Activated T-helper 17 cell treated with anti-CD3 and anti-CD28 coated beads, Interleukin-2, amount 50 U/mL, for 72 hours (primary cell): ENCODE measurements around the gene NDUFS2. TPM values are rescaled to one million over a fixed set of nuclear protein-coding genes. Genes with fewer than 3 reads are reported as not detected.

Source experiments
- ATAC-seq: fragments of 150-1000 bp; cut with Tn5 transposase; replicated peaks from 2 replicates; pipeline ENCODE4 v1.10.0; 2021; ENCODE audit warnings: mild to moderate bottlenecking, moderate library complexity
- H3K27ac Mint-ChIP-seq: one replicate; pipeline ENCODE4 v1.8.0; 2022; ENCODE audit warnings: mixed read lengths
- H3K27me3 Mint-ChIP-seq: one replicate; pipeline ENCODE4 v1.8.0; 2022; ENCODE audit warnings: mixed read lengths
- H3K36me3 Mint-ChIP-seq: one replicate; pipeline ENCODE4 v1.8.0; 2022; ENCODE audit warnings: low read depth, mild to moderate bottlenecking, mixed read lengths
- H3K4me1 Mint-ChIP-seq: one replicate; pipeline ENCODE4 v1.8.0; 2022; ENCODE audit warnings: mixed read lengths
- H3K4me3 Mint-ChIP-seq: one replicate; pipeline ENCODE4 v1.8.0; 2022; ENCODE audit warnings: mild to moderate bottlenecking, mixed read lengths
- H3K9me3 Mint-ChIP-seq: one replicate; pipeline ENCODE4 v1.8.0; 2022; ENCODE audit warnings: mixed read lengths
- total RNA-seq, 2 donors: library from RNA; stranded (reverse); gene quantifications; one replicate each; pipeline ENCODE4 v1.2.3, GENCODE V29; 2022

Gene NDUFS2
- total RNA-seq, 2 donors from 2014 or later = 96.5 to 102 TPM

DNA sequence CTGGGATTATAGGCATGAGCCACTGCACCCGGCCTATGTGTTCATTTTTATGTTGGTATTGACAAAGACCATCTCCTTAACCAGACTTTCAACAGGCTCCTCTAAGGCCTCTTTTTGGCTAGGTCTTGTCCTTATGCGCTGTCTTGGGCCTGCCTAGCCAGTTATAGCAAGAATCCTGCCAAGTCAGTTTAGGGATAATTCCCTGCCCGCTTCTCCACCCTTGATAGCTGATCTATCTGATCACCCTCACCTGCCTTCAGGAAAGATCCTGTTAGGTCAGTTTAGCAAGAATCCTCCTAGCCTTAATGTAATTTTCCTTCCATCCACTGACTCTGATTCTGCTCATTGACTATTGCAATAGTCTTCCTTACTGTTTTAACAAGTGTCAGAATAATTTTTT, 22.5 kb upstream of the NDUFS2 start:
- no peak for ATAC-seq
- peaks cover 49% of the 10 kb centered on the region for H3K4me1 Mint-ChIP-seq
- peak overlapping the region; percentile 98 for H3K27ac Mint-ChIP-seq
- peak overlapping the region; percentile 44 for H3K4me3 Mint-ChIP-seq
- H3K27me3 Mint-ChIP-seq = no peaks in the 10 kb centered on the region
- no peaks in the 10 kb centered on the region for H3K9me3 Mint-ChIP-seq
- peaks cover 24% of the 10 kb centered on the region for H3K36me3 Mint-ChIP-seq

GRCh38 chr1:161180639-161181038, 21.5 kb upstream of the NDUFS2 start:
- Mint-ChIP-seq H3K9me3 (no peaks in the 10 kb centered on the region), H3K27me3 (no peaks in the 10 kb centered on the region), H3K4me3 (peak overlapping the region; percentile 44), H3K27ac (peak overlapping the region; percentile 98), H3K36me3 (peaks cover 15% of the 10 kb centered on the region), H3K4me1 (peaks cover 48% of the 10 kb centered on the region)
- no peak for ATAC-seq

- H3K36me3 Mint-ChIP-seq = peaks cover 3% of the 10 kb centered on the region
- H3K9me3 Mint-ChIP-seq = no peaks in the 10 kb centered on the region
- peak; percentile 82 for ATAC-seq
- H3K27ac Mint-ChIP-seq = peak overlapping the region; percentile 98
- H3K27me3 Mint-ChIP-seq = no peaks in the 10 kb centered on the region
- H3K4me3 Mint-ChIP-seq = peak overlapping the region; percentile 69
- peaks cover 50% of the 10 kb centered on the region for H3K4me1 Mint-ChIP-seq
Measured at GRCh38 chr1:161182214-161182613, 20.0 kb upstream of the NDUFS2 start.

DNA sequence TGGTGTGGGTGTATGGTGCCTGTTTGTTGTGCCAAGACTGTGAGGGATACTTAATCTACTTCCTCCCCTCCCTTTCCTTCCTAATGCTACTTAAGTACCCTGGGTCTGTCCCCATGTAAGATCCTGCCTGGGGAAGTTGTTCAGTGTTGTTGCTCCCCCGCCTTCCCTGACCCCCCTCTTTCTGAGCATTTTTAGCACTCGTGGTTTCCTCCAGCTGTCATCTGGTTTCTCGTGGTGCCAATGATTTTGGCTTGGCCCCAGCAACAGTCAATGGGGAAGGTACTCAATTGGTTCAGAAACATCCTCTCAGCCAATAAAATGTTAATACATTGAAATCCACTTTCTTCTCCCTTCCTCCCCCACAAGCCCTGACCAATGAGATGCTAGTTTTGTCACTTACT, 16.9 kb upstream of the NDUFS2 start:
- peak; percentile 71 for ATAC-seq
- Mint-ChIP-seq H3K27me3 (no peaks in the 10 kb centered on the region), H3K4me3 (peak overlapping the region; percentile 69), H3K9me3 (no peaks in the 10 kb centered on the region), H3K27ac (peak overlapping the region; percentile 85), H3K36me3 (no peaks in the 10 kb centered on the region), H3K4me1 (peaks cover 62% of the 10 kb centered on the region)

GRCh38 chr1:161185732-161186311, 16.3 kb upstream of the NDUFS2 start:
- no peaks in the 10 kb centered on the region for H3K36me3 Mint-ChIP-seq
- ATAC-seq = no peak
- H3K9me3 Mint-ChIP-seq = no peaks in the 10 kb centered on the region
- peak overlapping the region; percentile 69 for H3K4me3 Mint-ChIP-seq
- no peaks in the 10 kb centered on the region for H3K27me3 Mint-ChIP-seq
- H3K4me1 Mint-ChIP-seq = peaks cover 57% of the 10 kb centered on the region
- peak overlapping the region; percentile 85 for H3K27ac Mint-ChIP-seq

DNA sequence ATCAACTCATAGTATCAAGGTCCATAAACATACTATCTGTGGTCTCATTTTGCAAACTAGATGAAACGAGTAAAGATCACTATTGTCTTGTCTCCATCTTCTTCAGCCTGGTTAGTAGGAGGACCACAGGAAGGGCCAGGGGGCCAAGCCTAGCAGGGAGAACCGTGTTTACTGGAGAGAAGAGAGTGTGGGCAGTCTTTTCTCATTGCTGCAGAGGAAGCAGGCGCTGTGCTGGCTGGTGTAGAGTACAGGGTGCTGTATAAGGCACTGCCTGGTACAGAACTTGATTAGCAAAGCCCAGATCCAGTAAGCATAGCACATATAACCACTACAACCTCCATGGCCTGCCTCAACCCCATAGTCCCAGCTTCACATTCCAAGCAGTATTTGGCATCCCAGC, 14.9 kb upstream of the NDUFS2 start:
- no peaks in the 10 kb centered on the region for H3K36me3 Mint-ChIP-seq
- peak overlapping the region; percentile 85 for H3K27ac Mint-ChIP-seq
- no peaks in the 10 kb centered on the region for H3K27me3 Mint-ChIP-seq
- no peak for ATAC-seq
- peak overlapping the region; percentile 69 for H3K4me3 Mint-ChIP-seq
- H3K9me3 Mint-ChIP-seq = no peaks in the 10 kb centered on the region
- H3K4me1 Mint-ChIP-seq = peaks cover 51% of the 10 kb centered on the region

DNA sequence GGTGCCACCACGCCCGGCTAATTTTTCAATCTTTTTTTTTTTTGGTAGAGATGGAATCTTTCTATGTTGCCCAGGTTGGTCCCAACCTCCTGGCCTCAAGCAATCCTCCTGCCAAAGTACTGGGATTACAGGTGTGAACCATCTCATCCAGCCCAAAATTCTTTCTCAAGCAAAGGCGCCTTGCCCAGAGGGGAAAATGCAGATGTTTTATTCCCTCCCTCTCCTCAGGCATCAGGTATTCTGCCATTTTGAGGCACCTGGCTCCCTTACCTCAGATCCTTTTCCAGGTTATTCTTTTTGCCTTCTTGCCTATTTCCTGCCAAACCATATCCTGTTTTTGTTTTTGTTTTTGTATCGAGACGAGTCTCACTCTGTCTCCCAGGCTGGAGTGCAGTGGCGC, 13.8 kb upstream of the NDUFS2 start:
- H3K27me3 Mint-ChIP-seq = no peaks in the 10 kb centered on the region
- H3K4me3 Mint-ChIP-seq = no peak overlapping the region
- H3K9me3 Mint-ChIP-seq = no peaks in the 10 kb centered on the region
- no peaks in the 10 kb centered on the region for H3K36me3 Mint-ChIP-seq
- peak overlapping the region; percentile 28 for H3K27ac Mint-ChIP-seq
- peaks cover 48% of the 10 kb centered on the region for H3K4me1 Mint-ChIP-seq
- ATAC-seq = no peak

DNA sequence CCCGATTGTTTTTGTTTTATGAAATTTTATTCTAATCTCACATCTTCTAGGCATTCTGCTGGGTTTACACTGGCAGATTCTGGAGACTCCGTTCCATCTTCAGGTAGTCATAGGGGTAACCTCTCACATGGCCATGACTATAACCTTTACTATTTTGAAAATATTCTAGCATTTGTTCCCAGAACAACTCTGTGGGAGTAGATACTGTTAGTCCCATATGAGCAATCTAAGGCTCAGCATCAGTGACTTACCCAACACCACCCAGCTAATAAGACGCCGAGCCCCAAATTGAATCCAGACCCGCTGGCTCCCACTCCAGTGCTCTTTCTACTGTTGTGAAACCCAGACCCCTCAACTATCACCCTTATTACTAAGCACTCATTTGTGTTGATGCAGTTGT, 13.1 kb upstream of the NDUFS2 start:
- Mint-ChIP-seq H3K4me3 (no peak overlapping the region), H3K4me1 (peaks cover 45% of the 10 kb centered on the region), H3K27ac (peak overlapping the region; percentile 28), H3K36me3 (no peaks in the 10 kb centered on the region), H3K27me3 (no peaks in the 10 kb centered on the region), H3K9me3 (no peaks in the 10 kb centered on the region)
- no peak for ATAC-seq

DNA sequence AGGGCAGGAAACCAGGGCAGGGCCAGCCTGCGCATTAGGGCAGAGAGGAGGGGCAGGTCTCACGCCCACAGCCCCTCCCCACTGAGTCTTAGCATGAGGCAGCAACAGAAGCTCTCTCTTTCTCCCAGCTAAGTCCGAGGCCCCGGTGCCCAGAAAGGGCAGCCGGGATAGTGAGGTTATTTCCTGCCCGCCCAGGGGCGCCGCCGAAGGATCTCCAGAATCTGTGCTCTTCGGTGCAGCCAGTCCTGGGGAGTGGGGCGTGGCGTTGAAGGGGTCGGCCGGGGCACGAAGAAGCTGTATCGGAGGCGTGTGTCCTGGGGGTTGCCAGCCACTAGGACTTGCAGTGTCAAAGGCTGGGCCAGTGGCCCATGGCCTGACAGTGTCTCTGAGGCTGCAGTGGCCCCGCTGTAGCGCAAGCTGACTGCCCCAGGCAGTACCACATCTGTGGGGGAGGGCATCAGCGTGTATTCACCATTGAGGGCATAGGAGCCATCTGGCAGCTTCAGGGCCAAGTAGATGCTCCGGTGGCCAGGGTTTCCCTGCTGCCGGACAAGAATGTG, 11.1 kb upstream of the NDUFS2 start:
- Mint-ChIP-seq H3K27ac (peak overlapping the region; percentile 20), H3K4me3 (no peak overlapping the region), H3K36me3 (no peaks in the 10 kb centered on the region), H3K27me3 (no peaks in the 10 kb centered on the region), H3K9me3 (no peaks in the 10 kb centered on the region), H3K4me1 (peaks cover 28% of the 10 kb centered on the region)
- ATAC-seq = no peak

DNA sequence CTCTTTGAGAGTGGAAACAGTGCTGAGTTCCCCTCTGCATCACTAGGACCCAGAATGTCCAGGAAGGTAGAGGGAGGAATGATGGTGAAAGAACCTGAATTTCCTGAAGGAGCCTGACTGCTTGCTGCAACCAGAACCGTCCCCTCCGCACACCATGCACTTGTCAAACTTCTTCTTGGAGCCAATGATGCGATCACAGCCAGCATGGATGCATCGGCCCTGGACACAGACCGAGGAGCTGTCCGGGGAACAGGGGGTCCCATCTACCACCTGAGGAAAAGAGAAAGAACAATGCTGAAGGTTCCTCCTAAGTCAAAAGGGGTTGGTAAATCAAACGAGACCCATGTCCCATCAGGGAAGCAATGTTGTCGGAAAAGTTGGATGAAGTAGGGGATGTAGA, 10.2 kb upstream of the NDUFS2 start:
- Mint-ChIP-seq H3K27ac (no peak overlapping the region), H3K36me3 (no peaks in the 10 kb centered on the region), H3K4me3 (no peak overlapping the region), H3K4me1 (peaks cover 23% of the 10 kb centered on the region), H3K27me3 (no peaks in the 10 kb centered on the region), H3K9me3 (no peaks in the 10 kb centered on the region)
- ATAC-seq = no peak

- H3K27ac Mint-ChIP-seq = peak overlapping the region; percentile 34
- peak; percentile 96 for ATAC-seq
- H3K36me3 Mint-ChIP-seq = no peaks in the 10 kb centered on the region
- H3K27me3 Mint-ChIP-seq = no peaks in the 10 kb centered on the region
- peaks cover 16% of the 10 kb centered on the region for H3K4me1 Mint-ChIP-seq
- H3K9me3 Mint-ChIP-seq = no peaks in the 10 kb centered on the region
- no peak overlapping the region for H3K4me3 Mint-ChIP-seq
Measured at GRCh38 chr1:161192476-161193465, 9.4 kb upstream of the NDUFS2 start.

DNA sequence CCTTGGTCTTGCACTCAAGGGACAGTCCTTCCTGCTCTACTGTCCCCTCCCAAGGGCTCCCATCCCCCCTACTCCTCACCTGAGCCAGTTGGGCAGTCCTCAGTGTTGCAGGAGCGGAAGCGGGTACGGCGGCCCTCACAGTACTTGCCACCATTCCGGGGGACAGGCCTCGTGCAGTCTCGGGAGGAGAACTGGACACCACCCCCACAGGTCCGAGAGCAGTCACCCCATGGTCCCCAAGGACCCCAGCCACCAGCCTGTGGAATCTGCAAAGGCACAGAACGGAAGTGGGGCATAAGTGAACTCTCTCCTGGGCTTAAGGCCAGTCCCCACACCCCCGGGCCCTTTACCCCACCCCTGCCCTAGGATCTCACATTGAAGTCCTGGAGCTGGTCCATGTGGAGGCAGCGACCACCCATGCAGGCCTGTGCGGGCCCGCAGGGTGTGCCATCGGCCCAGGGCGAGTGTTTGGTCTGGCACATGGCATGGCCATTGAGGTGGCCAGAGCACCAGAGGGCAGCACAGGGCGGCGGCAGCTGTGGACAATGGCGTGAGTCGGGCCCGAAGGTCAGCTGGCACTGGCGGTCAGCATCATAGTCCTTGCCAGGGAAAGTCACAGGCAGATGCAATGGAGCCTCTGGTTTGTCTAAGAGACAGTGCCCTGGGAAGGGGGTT, 8.5 kb upstream of the NDUFS2 start:
- H3K4me3 Mint-ChIP-seq = no peak overlapping the region
- no peaks in the 10 kb centered on the region for H3K9me3 Mint-ChIP-seq
- no peaks in the 10 kb centered on the region for H3K36me3 Mint-ChIP-seq
- H3K27ac Mint-ChIP-seq = peak overlapping the region; percentile 34
- peaks cover 11% of the 10 kb centered on the region for H3K4me1 Mint-ChIP-seq
- no peaks in the 10 kb centered on the region for H3K27me3 Mint-ChIP-seq
- no peak for ATAC-seq

GRCh38 chr1:161195171-161195570, 7.0 kb upstream of the NDUFS2 start:
- H3K27me3 Mint-ChIP-seq = no peaks in the 10 kb centered on the region
- H3K36me3 Mint-ChIP-seq = no peaks in the 10 kb centered on the region
- ATAC-seq = no peak
- H3K27ac Mint-ChIP-seq = no peak overlapping the region
- peaks cover 11% of the 10 kb centered on the region for H3K4me1 Mint-ChIP-seq
- H3K4me3 Mint-ChIP-seq = no peak overlapping the region
- no peaks in the 10 kb centered on the region for H3K9me3 Mint-ChIP-seq

DNA sequence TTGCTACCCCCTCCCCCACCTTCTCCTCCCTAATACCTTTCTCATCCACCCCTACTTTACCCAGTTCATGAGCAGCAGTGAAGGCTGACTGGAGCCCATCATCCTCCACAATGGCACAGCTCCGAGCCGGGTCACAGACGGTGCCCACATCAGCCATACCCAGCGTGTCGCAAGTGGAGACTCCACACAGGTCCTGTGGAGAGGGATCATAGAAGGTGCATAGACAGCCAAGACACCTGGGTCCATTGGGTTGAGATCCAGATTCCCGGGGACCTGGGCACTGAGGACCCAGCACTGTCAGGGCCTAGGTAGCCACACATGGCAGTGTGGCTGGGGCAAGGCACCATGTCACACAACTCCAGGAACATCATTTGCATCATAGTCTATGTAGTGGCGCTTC, 6.1 kb upstream of the NDUFS2 start:
- Mint-ChIP-seq H3K9me3 (no peaks in the 10 kb centered on the region), H3K4me1 (peaks cover 16% of the 10 kb centered on the region), H3K36me3 (no peaks in the 10 kb centered on the region), H3K27me3 (no peaks in the 10 kb centered on the region), H3K4me3 (no peak overlapping the region), H3K27ac (no peak overlapping the region)
- no peak for ATAC-seq
